Astrocyte (in vitro differentiated cells and primary cell): Measurements from ENCODE around the gene IGSF21. TPM values are rescaled to one million over a fixed set of nuclear protein-coding genes. Genes with fewer than 3 reads are reported as not detected.

Experiments used
- DNase-seq: peaks from one replicate; pipeline ENCODE4 v3.0.0-alpha.2; 2010; ENCODE audit warnings: low read depth
- FAIRE-seq: peaks from 2 replicates; lab custom pipeline; 2011; peaks lifted over from hg19 to GRCh38; lab: Jason Lieb, UNC
- H2AFZ ChIP-seq: 2 replicates; pipeline ENCODE4 v1.6.0; 2012; ENCODE audit warnings: low read depth, low read length, inconsistent platforms
- H3K27ac ChIP-seq: 2 replicates; pipeline ENCODE4 v1.5.1; 2011; ENCODE audit warnings: low read depth, low read length, inconsistent platforms
- H3K27me3 ChIP-seq: 2 replicates; pipeline ENCODE4 v1.6.0; 2011; ENCODE audit warnings: low read length, inconsistent platforms; ENCODE audit not compliant: insufficient read depth
- H3K36me3 ChIP-seq: 2 replicates; pipeline ENCODE4 v1.5.1; 2011; ENCODE audit warnings: low read length, inconsistent platforms; ENCODE audit not compliant: insufficient read depth
- H3K4me1 ChIP-seq: 2 replicates; pipeline ENCODE4 v1.5.1; 2011; ENCODE audit warnings: low read length, inconsistent platforms; ENCODE audit not compliant: insufficient read depth
- H3K4me2 ChIP-seq: 2 replicates; pipeline ENCODE4 v1.6.0; 2012; ENCODE audit warnings: low read length, inconsistent platforms
- H3K4me3 ChIP-seq: 2 replicates; pipeline ENCODE4 v1.5.1; 2011; ENCODE audit warnings: low read depth, mild to moderate bottlenecking, low read length, inconsistent platforms; ENCODE audit not compliant: insufficient read depth
- H3K79me2 ChIP-seq: 2 replicates; pipeline ENCODE4 v1.6.0; 2012; ENCODE audit warnings: mild to moderate bottlenecking, low read length, inconsistent platforms; ENCODE audit not compliant: insufficient read depth
- H3K9ac ChIP-seq: 2 replicates; pipeline ENCODE4 v1.6.0; 2012; ENCODE audit warnings: mild to moderate bottlenecking, low read length, inconsistent platforms
- H3K9me3 ChIP-seq: 2 replicates; pipeline ENCODE4 v1.5.1; 2012; ENCODE audit warnings: low read depth, mild to moderate bottlenecking, low read length, inconsistent platforms; ENCODE audit not compliant: insufficient read depth
- H4K20me1 ChIP-seq: 2 replicates; pipeline ENCODE4 v1.6.0; 2012; ENCODE audit warnings: low read length, inconsistent platforms; ENCODE audit not compliant: insufficient read depth
- H3K27ac Mint-ChIP-seq: one replicate; pipeline ENCODE4 v1.8.0; 2021; ENCODE audit warnings: mild to moderate bottlenecking, mixed read lengths; ENCODE audit not compliant: unreplicated experiment
- H3K27me3 Mint-ChIP-seq: one replicate; pipeline ENCODE4 v1.8.0; 2021; ENCODE audit warnings: low read depth, mixed read lengths; ENCODE audit not compliant: unreplicated experiment
- H3K36me3 Mint-ChIP-seq: one replicate; pipeline ENCODE4 v1.8.0; 2021; ENCODE audit warnings: low read depth, mixed read lengths; ENCODE audit not compliant: unreplicated experiment
- H3K4me1 Mint-ChIP-seq: one replicate; pipeline ENCODE4 v1.8.0; 2021; ENCODE audit warnings: low read depth, mixed read lengths; ENCODE audit not compliant: unreplicated experiment
- H3K4me3 Mint-ChIP-seq: one replicate; pipeline ENCODE4 v1.8.0; 2021; ENCODE audit warnings: mild to moderate bottlenecking, moderate library complexity, mixed read lengths; ENCODE audit not compliant: unreplicated experiment
- H3K9me3 Mint-ChIP-seq: one replicate; pipeline ENCODE4 v1.8.0; 2021; ENCODE audit warnings: mild to moderate bottlenecking, mixed read lengths; ENCODE audit not compliant: unreplicated experiment
- EZH2 ChIP-seq: IDR thresholded peaks from 2 replicates; pipeline ENCODE4 v1.6.1; 2012; ENCODE audit warnings: mild to moderate bottlenecking, low read length, inconsistent platforms; ENCODE audit not compliant: insufficient read depth
- total RNA-seq: library from RNA; stranded (reverse); gene quantifications from 2 replicates; pipeline ENCODE4 v1.2.1, GENCODE V29; 2021
- TF ChIP-seq, protein P1 (sequence below): IDR thresholded peaks from 2 replicates; pipeline ENCODE4 v1.5.1; 2011; ENCODE audit warnings: low read depth, mild to moderate bottlenecking, inconsistent platforms, low read length, moderate library complexity; ENCODE audit not compliant: insufficient read depth

Gene IGSF21
- total RNA-seq, 1 donor from 2014 or later, result not detected

- FAIRE-seq, result no peak
- H3K9me3 Mint-ChIP-seq, result no peaks in the 10 kb centered on the region
- TF ChIP-seq EZH2, result no peak
- TF ChIP-seq, protein P1, sequence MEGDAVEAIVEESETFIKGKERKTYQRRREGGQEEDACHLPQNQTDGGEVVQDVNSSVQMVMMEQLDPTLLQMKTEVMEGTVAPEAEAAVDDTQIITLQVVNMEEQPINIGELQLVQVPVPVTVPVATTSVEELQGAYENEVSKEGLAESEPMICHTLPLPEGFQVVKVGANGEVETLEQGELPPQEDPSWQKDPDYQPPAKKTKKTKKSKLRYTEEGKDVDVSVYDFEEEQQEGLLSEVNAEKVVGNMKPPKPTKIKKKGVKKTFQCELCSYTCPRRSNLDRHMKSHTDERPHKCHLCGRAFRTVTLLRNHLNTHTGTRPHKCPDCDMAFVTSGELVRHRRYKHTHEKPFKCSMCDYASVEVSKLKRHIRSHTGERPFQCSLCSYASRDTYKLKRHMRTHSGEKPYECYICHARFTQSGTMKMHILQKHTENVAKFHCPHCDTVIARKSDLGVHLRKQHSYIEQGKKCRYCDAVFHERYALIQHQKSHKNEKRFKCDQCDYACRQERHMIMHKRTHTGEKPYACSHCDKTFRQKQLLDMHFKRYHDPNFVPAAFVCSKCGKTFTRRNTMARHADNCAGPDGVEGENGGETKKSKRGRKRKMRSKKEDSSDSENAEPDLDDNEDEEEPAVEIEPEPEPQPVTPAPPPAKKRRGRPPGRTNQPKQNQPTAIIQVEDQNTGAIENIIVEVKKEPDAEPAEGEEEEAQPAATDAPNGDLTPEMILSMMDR, result no peak
- no peaks in the 10 kb centered on the region for H3K36me3 ChIP-seq
- H3K9ac ChIP-seq, result no peak overlapping the region
- peaks cover 5% of the 10 kb centered on the region for H3K4me1 ChIP-seq
- H3K79me2 ChIP-seq, result no peaks in the 10 kb centered on the region
- H2AFZ ChIP-seq, result no peak overlapping the region
- H3K27ac ChIP-seq, result no peak overlapping the region
- no peaks in the 10 kb centered on the region for H3K27me3 ChIP-seq
- peaks cover 15% of the 10 kb centered on the region for H3K4me1 Mint-ChIP-seq
- H3K9me3 ChIP-seq, result no peaks in the 10 kb centered on the region
- H3K27me3 Mint-ChIP-seq, result peaks cover 40% of the 10 kb centered on the region
- no peak overlapping the region for H3K27ac Mint-ChIP-seq
- H3K4me3 Mint-ChIP-seq, result no peak overlapping the region
- no peaks in the 10 kb centered on the region for H4K20me1 ChIP-seq
- H3K4me2 ChIP-seq, result no peak overlapping the region
- no peak overlapping the region for H3K4me3 ChIP-seq
- H3K36me3 Mint-ChIP-seq, result no peaks in the 10 kb centered on the region
- DNase-seq, result no peak
Observed at GRCh38 chr1:18094096-18094495, 13.5 kb upstream of the IGSF21 start.

DNA sequence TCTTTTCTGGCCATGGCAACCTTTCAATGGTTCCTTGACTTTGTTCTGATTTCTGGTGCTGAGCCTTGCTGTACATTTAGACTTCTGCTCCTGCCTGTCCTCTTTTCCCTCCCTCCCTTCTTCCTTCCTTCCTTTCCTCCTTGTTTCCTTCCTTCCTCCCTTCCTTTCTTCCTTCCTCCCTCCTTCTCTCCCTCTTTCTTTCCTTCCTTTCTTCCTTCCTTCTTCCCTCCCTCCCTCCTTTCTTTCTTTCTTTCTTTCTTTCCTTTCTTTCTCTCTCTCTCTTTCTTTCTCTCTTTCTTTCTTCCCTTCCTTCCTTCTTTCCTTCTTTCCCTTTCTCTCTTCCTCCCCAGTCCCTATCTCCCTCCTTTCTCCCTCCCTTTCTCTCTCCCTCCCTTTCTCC is 10.4 kb upstream of the IGSF21 start:
- no peak overlapping the region for H3K4me3 ChIP-seq
- H3K9me3 Mint-ChIP-seq, result no peaks in the 10 kb centered on the region
- no peaks in the 10 kb centered on the region for H4K20me1 ChIP-seq
- no peaks in the 10 kb centered on the region for H3K36me3 Mint-ChIP-seq
- H3K79me2 ChIP-seq, result no peaks in the 10 kb centered on the region
- H3K27ac ChIP-seq, result no peak overlapping the region
- no peaks in the 10 kb centered on the region for H3K36me3 ChIP-seq
- H3K4me1 ChIP-seq, result no peaks in the 10 kb centered on the region
- peaks cover 68% of the 10 kb centered on the region for H3K27me3 Mint-ChIP-seq
- FAIRE-seq, result no peak
- H3K9me3 ChIP-seq, result no peaks in the 10 kb centered on the region
- no peak overlapping the region for H3K9ac ChIP-seq
- H3K4me1 Mint-ChIP-seq, result peaks cover 6% of the 10 kb centered on the region
- H2AFZ ChIP-seq, result no peak overlapping the region
- TF ChIP-seq, protein P1, result no peak
- TF ChIP-seq EZH2, result no peak
- no peak for DNase-seq
- no peak overlapping the region for H3K4me3 Mint-ChIP-seq
- H3K4me2 ChIP-seq, result no peak overlapping the region
- no peak overlapping the region for H3K27ac Mint-ChIP-seq
- H3K27me3 ChIP-seq, result no peaks in the 10 kb centered on the region

GRCh38 chr1:18099026-18099425 is 8.6 kb upstream of the IGSF21 start:
- Histone ChIP-seq H3K9me3 (no peaks in the 10 kb centered on the region), H3K4me2 (no peak overlapping the region), H3K79me2 (no peaks in the 10 kb centered on the region), H3K4me1 (no peaks in the 10 kb centered on the region), H3K4me3 (no peak overlapping the region), H3K27ac (no peak overlapping the region), H3K36me3 (no peaks in the 10 kb centered on the region), H2AFZ (no peak overlapping the region), H3K27me3 (no peaks in the 10 kb centered on the region), H3K9ac (no peak overlapping the region), H4K20me1 (no peaks in the 10 kb centered on the region)
- TF ChIP-seq EZH2, result no peak
- TF ChIP-seq, protein P1, result no peak
- H3K4me1 Mint-ChIP-seq, result no peaks in the 10 kb centered on the region
- DNase-seq (no peak), FAIRE-seq (no peak)
- peaks cover 82% of the 10 kb centered on the region for H3K27me3 Mint-ChIP-seq
- H3K27ac Mint-ChIP-seq, result no peak overlapping the region
- no peaks in the 10 kb centered on the region for H3K9me3 Mint-ChIP-seq
- H3K36me3 Mint-ChIP-seq, result no peaks in the 10 kb centered on the region
- H3K4me3 Mint-ChIP-seq, result no peak overlapping the region
